Measurements from ENCODE around the gene DTX3. TPM values are rescaled to one million over a fixed set of nuclear protein-coding genes. Genes with fewer than 3 reads are reported as not detected.

DTX3 gene
- polyA plus RNA-seq, 1 donor from 2014 or later, result 141 TPM

GRCh38 chr12:57628280-57629191 lies 23.9 kb downstream of the DTX3 start (continued):
- no peak for TF ChIP-seq CTCF (IDR thresholded peaks at IDR 0.05; ENCODE audit: poor library complexity, severe bottlenecking)
- TF ChIP-seq SMC3 (conservative IDR thresholded peaks at IDR 0.05; ENCODE audit: poor library complexity), result no peak

- Histone ChIP-seq H3K9ac (ENCODE audit: low read length) (no peak overlapping the region), H2AFZ (ENCODE audit: low read depth, low read length) (no peak overlapping the region), H4K20me1 (ENCODE audit: insufficient read depth) (no peaks in the 10 kb centered on the region), H3K9me2 (ENCODE audit: insufficient read depth, low read length) (no peaks in the 10 kb centered on the region), H3K9me3 (ENCODE audit: low read length) (no peaks in the 10 kb centered on the region), H3K27ac (ENCODE audit: low read length) (no peak overlapping the region), H3K4me3 (ENCODE audit: low read length) (peak overlapping the region; percentile 97), H3K27me3 (ENCODE audit: insufficient read depth, low read depth, low read length) (peaks cover 47% of the 10 kb centered on the region), H3F3A (ENCODE audit: insufficient read depth, low read length, poor library complexity, severe bottlenecking) (peaks cover 3% of the 10 kb centered on the region), H3K4me2 (ENCODE audit: low read length) (no peak overlapping the region), H3K79me2 (replicated peaks; ENCODE audit: insufficient read depth, low read length) (peaks cover 7% of the 10 kb centered on the region), H3K36me3 (ENCODE audit: insufficient read depth, low read length) (peaks cover 14% of the 10 kb centered on the region)
- TF ChIP-seq EP300 (conservative IDR thresholded peaks at IDR 0.05; ENCODE audit: poor library complexity, severe bottlenecking) (no peak), EZH2 (IDR thresholded peaks at IDR 0.05; ENCODE audit: borderline replicate concordance, insufficient read depth, low read length, poor library complexity, severe bottlenecking) (no peak), POLR2AphosphoS5 (IDR thresholded peaks at IDR 0.05) (no peak), MXI1 (conservative IDR thresholded peaks at IDR 0.05; ENCODE audit: poor library complexity, severe bottlenecking) (no peak), RAD21 (conservative IDR thresholded peaks at IDR 0.05) (no peak), REST (IDR thresholded peaks at IDR 0.05; ENCODE audit: borderline replicate concordance) (no peak), TAF1 (IDR thresholded peaks at IDR 0.05; ENCODE audit: low read depth) (no peak)
These were observed 25.4 kb downstream of the DTX3 start for GRCh38 chr12:57629897-57630471.

GRCh38 chr12:57630891-57631433 lies 26.3 kb downstream of the DTX3 start:
- Histone ChIP-seq H3F3A (ENCODE audit: insufficient read depth, low read length, poor library complexity, severe bottlenecking) (peaks cover 3% of the 10 kb centered on the region), H3K79me2 (replicated peaks; ENCODE audit: insufficient read depth, low read length) (peaks cover 7% of the 10 kb centered on the region), H2AFZ (ENCODE audit: low read depth, low read length) (no peak overlapping the region), H3K9me3 (ENCODE audit: low read length) (no peaks in the 10 kb centered on the region), H3K9me2 (ENCODE audit: insufficient read depth, low read length) (no peaks in the 10 kb centered on the region), H3K4me3 (ENCODE audit: low read length) (peak overlapping the region; percentile 97), H3K27me3 (ENCODE audit: insufficient read depth, low read depth, low read length) (peaks cover 47% of the 10 kb centered on the region), H4K20me1 (ENCODE audit: insufficient read depth) (no peaks in the 10 kb centered on the region), H3K36me3 (ENCODE audit: insufficient read depth, low read length) (peaks cover 14% of the 10 kb centered on the region), H3K9ac (ENCODE audit: low read length) (peak overlapping the region; percentile 94), H3K27ac (ENCODE audit: low read length) (peak overlapping the region; percentile 82), H3K4me2 (ENCODE audit: low read length) (peak overlapping the region; percentile 93)
- TF ChIP-seq CTCF (IDR thresholded peaks at IDR 0.05; ENCODE audit: poor library complexity, severe bottlenecking), result no peak
- TF ChIP-seq EZH2 (IDR thresholded peaks at IDR 0.05; ENCODE audit: borderline replicate concordance, insufficient read depth, low read length, poor library complexity, severe bottlenecking), result no peak
- no peak for TF ChIP-seq TAF1 (IDR thresholded peaks at IDR 0.05; ENCODE audit: low read depth)
- no peak for TF ChIP-seq EP300 (conservative IDR thresholded peaks at IDR 0.05; ENCODE audit: poor library complexity, severe bottlenecking)
- no peak for TF ChIP-seq SMC3 (conservative IDR thresholded peaks at IDR 0.05; ENCODE audit: poor library complexity)
- TF ChIP-seq REST (IDR thresholded peaks at IDR 0.05; ENCODE audit: borderline replicate concordance), result no peak
- no peak for TF ChIP-seq MXI1 (conservative IDR thresholded peaks at IDR 0.05; ENCODE audit: poor library complexity, severe bottlenecking)
- TF ChIP-seq RAD21 (conservative IDR thresholded peaks at IDR 0.05), result no peak
- TF ChIP-seq POLR2AphosphoS5 (IDR thresholded peaks at IDR 0.05), result no peak
